Suppressor macrophage treated with lipopolysaccharide for 4 hours (primary cell): Measurements from ENCODE around the gene CUL7.
"Not testable (repeated sequence)": the region's sequence is repeated elsewhere in the genome, so short reads cannot be mapped to it uniquely, and the experiment has no call there.

Experiments used
- DNase-seq: peaks from one replicate; pipeline ENCODE4 v3.0.0-alpha.2; 2020

Gene CUL7

GRCh38 chr6:43053545-43054205, at the start of gene CUL7:
TSS of gene CUL7 (minus strand) at chr6:43053851. CDS start at chr6:43052788, 1,063 bp downstream.
- peak; percentile 95 for DNase-seq

- DNase-seq = no peak
These were observed 47.8 kb upstream of the CUL7 start for GRCh38 chr6:43101497-43101896.

- no peak for DNase-seq
These were observed 43.9 kb upstream of the CUL7 start for GRCh38 chr6:43097502-43097901.

DNA sequence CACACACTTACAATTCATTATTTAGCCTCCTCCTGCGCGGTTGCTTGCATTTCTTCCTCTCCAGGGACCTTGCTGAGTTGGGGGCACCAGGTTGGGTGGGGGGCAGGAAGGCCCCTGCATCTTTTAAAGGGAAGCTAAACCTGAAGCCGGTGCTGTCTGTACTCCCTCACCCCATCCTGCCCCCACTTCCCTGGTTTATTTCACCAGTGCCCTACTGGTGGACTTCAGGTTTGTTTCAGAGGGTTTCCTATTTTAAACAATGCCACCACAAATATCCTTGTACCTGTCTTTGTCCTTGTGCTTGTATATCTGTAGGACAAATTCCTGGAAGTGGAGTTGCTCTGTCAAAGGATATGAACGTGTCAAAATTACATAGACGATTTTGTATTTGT, 43.4 kb upstream of the CUL7 start:
- no peak for DNase-seq

GRCh38 chr6:43096451-43097097, 42.9 kb upstream of the CUL7 start:
- no peak for DNase-seq

- no peak for DNase-seq
These were observed 42.3 kb upstream of the CUL7 start for GRCh38 chr6:43095939-43096338.

DNA sequence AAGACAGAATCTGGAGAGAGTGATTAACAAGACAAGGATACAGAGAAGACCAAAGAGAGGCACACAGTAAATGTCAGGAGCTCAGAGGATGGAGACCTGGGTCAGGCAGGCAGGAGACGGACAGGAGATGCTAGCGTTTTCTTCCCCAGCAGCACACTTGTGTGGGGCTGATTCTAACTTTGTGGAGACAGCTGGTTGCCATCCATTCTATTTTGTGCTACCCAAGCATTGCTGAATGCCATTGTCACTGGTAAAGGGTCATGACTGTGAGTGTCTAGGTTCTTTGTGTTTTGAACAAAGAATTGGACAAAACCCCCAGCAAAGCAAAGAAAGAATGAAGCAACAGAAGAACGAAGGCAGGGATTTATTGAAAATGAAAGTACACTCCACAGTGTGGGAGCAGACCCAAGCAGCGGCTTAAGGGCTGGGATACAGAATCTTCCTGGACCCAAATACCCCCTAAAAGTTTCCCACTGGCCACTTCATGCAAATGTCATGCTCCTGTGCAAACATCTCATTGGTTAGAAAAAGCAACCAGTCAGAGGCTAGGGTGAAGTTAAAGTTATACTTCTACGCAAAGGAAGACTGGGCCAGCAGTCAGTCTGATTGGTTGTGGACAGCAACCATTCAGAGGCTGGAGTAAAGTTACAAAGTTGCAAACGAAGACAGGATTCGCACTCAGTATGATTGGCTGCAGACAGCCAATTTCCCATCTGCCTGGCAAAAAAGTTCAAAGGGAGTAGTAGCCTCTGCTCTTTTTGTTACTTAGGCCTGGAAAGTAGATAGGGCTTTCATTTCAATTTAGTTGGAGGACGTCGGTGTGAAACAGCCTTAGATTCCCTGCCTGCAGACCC, 40.0 kb upstream of the CUL7 start:
- peak; percentile 17 for DNase-seq

DNA sequence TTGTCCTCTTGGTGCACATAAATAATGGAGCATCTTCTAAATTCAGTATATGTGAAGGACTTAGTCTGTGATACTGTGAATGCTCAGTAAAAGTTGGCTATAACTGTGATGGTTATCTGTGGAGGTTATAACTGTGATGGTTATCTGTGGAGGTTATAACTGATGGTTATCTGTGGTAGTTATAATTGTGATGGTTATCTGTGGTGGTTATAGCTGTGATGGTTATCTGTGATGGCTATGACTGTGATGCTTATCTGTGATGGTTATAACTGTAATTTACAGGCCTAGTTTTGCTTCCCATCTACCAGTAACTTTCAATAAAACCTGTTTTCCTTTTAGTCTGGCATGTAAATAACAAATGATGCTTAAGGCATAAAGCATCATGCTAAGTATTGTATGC, 39.0 kb upstream of the CUL7 start:
- no peak for DNase-seq

GRCh38 chr6:43091436-43091991, 37.9 kb upstream of the CUL7 start:
- DNase-seq = no peak

- DNase-seq = no peak
These were observed 37.4 kb upstream of the CUL7 start for GRCh38 chr6:43091020-43091419.

DNA sequence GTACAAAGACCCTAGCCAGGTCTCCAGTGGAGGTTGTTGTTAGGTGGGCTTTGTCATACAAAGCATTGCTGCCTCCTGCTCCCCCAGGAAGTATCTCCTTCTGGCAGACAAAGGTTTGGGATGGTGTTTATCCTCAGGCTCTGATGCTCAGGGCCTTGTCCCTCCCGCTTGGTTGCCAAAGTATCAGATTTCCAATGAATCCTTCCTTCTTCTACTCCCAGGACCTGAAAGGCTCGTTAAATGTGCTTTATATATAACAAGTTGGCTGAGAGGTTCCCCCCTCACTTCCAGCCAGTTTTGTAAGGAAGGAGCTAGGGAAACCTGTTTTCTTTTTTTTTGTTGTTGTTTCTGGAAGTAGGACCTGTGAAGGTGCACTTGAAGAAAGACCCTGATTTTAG, 36.9 kb upstream of the CUL7 start:
- DNase-seq = no peak

- DNase-seq = no peak
These were observed 36.4 kb upstream of the CUL7 start for GRCh38 chr6:43089874-43090558.

- DNase-seq = no peak
These were observed 35.8 kb upstream of the CUL7 start for GRCh38 chr6:43089467-43089866.

GRCh38 chr6:43088654-43089056, 35.0 kb upstream of the CUL7 start:
- DNase-seq = no peak

GRCh38 chr6:43086022-43086658, 32.5 kb upstream of the CUL7 start:
- DNase-seq = no peak

DNA sequence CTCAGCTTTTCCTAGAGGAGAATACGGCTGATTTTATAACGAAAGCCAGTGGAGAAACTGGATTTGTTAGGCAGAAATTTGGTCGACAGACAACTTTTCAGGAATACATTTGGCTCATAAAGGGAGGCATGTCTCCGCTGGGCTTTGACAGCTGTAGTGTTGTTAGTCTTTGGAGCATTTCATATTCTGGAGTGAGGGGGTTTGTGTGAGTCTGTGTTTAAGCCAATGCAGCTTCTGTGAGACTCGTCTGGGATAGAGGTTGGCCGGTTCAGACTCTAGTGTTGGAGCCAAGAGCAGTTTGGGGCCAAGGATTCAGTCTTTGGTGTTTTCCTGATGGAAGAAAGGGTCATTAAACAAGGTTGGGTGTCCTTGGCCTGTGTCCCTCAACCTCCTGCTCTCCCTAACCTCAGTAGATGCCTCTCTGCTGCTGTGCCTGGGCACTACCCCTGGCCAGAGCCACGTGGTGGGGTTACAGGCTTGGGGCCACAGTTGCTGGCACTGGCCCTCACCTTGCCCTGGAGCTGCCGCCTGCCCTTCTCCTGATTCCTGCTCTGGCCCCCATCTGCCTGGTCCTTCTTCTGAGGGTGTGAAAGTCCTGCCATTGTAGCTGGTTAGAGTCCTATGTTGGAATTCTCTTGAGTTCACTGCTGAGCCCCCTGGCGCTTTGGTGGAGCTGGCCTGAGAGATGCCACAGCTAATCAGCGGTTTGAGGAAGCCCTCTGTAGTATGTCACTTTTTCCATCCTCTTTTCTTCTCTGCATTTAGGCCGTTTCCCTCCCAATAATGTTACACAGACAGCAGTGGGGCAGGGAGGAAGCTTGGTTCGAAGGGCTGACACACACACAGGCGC, 29.4 kb upstream of the CUL7 start:
- DNase-seq = no peak

- not testable (repeated sequence) for DNase-seq
These were observed 28.3 kb upstream of the CUL7 start for GRCh38 chr6:43081922-43082321.

- DNase-seq = no peak
These were observed 27.4 kb upstream of the CUL7 start for GRCh38 chr6:43081043-43081442.

GRCh38 chr6:43078691-43079090, 25.0 kb upstream of the CUL7 start:
- DNase-seq = no peak

DNA sequence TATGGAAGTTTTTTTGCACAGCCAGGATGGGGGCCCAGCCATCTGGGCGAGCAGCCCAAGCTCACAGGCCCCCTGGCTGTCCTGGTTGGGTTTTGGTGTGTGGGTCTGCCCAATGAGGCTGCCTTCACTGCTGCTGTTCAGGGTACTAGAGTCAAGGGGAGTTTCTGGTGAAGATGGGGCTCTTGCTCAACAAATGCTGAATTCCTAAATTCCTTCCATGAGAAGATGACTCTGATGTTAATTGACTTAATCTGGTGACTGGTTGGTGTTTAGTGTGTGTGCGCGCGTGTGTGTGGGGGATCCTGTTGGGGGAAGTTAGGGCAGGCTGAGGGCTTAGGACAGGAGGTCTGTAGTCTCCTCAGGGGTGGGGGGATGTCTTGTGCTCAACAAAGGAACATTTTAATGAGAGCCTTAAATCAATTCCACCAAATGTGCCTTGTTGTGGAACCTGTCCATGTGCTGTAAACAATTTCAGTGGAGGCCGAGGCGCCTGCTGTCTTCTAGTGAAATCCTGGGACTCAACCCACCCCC, 24.4 kb upstream of the CUL7 start:
- no peak for DNase-seq

GRCh38 chr6:43077333-43077809, 23.7 kb upstream of the CUL7 start:
- no peak for DNase-seq
